Endothelial cell of umbilical vein (primary cell): Measurements from ENCODE around the gene C19orf85. TPM values are rescaled to one million over a fixed set of nuclear protein-coding genes. Genes with fewer than 3 reads are reported as not detected.

ENCODE experiments used
- BruUV-seq: library from RNA; stranded (reverse); fragments of 400-500 nt; replicated peaks from 2 replicates; lab custom pipeline; 2021; lab: Mats Ljungman, UMichigan
- CTCF ChIA-PET: fragments of 300-600, 350-600 bp; sonication (Branson Sonifier 250); formaldehyde crosslinking; loops from one replicate; lab custom pipeline; 2021; ENCODE audit warnings: antibody characterized with exemption, inconsistent platforms; lab: Charles Lee
- POLR2A ChIA-PET: fragments of 300-600, 350-600 bp; sonication (Branson Sonifier 250); formaldehyde crosslinking; loops from one replicate; lab custom pipeline; 2021; ENCODE audit warnings: antibody characterized with exemption, inconsistent platforms; lab: Charles Lee
- DNase-seq: peaks from one replicate; pipeline ENCODE4 v3.0.0-alpha.2; 2011; ENCODE audit warnings: low read depth, low spot score
- FAIRE-seq: peaks from 2 replicates; lab custom pipeline; 2011; peaks lifted over from hg19 to GRCh38; lab: Jason Lieb, UNC
- H2AFZ ChIP-seq: 2 replicates; pipeline ENCODE4 v1.6.0; 2012; ENCODE audit warnings: low read depth, low read length, control low read depth, inconsistent platforms
- H3K27ac ChIP-seq: 2 replicates; pipeline ENCODE4 v1.5.1; 2011; ENCODE audit warnings: low read depth, mild to moderate bottlenecking, control low read depth, low read length, moderate library complexity; ENCODE audit not compliant: insufficient read depth
- H3K27me3 ChIP-seq, 2 experiments: 2 replicates each; pipeline versions ENCODE4 v1.6.0 to v1.6.1; 2011; ENCODE audit warnings: low read length in 2 of 2, mixed read lengths in 1 of 2; ENCODE audit not compliant: control insufficient read depth in 2 of 2, insufficient read depth in 2 of 2
- H3K36me3 ChIP-seq, 2 experiments: 2 replicates in 1 of 2; 3 replicates in 1 of 2; pipeline ENCODE4 v1.5.1; 2011; ENCODE audit warnings: low read length in 2 of 2, mild to moderate bottlenecking in 1 of 2, moderate library complexity in 1 of 2; ENCODE audit not compliant: control insufficient read depth in 2 of 2, insufficient read depth in 2 of 2; ENCODE audit errors: extremely low read depth in 1 of 2
- H3K4me1 ChIP-seq: 3 replicates; pipeline ENCODE4 v1.5.1; 2011; ENCODE audit warnings: mild to moderate bottlenecking, low read length; ENCODE audit not compliant: control insufficient read depth, insufficient read depth; ENCODE audit errors: extremely low read depth
- H3K4me2 ChIP-seq: 2 replicates; pipeline ENCODE4 v1.6.1; 2011; ENCODE audit warnings: low read length, control low read depth, mixed read lengths; ENCODE audit not compliant: insufficient read depth
- H3K4me3 ChIP-seq, 3 experiments: fragments of 200-600 bp in 1 of 3; sonication (generic), shearing (Covaris generic) in 1 of 3; replicated peaks in 1 of 3; 2 replicates each; pipeline ENCODE4 v1.5.1; 2011 to 2016; ENCODE audit warnings: control low read depth in 3 of 3, low read length in 3 of 3, mild to moderate bottlenecking in 2 of 3, inconsistent platforms in 1 of 3, low read depth in 1 of 3, moderate library complexity in 1 of 3; ENCODE audit not compliant: insufficient read depth in 1 of 3
- H3K79me2 ChIP-seq: 2 replicates; pipeline ENCODE4 v1.6.0; 2012; ENCODE audit warnings: low read length, inconsistent platforms; ENCODE audit not compliant: control insufficient read depth, insufficient read depth
- H3K9ac ChIP-seq: replicated peaks from 2 replicates; pipeline ENCODE3; 2011; ENCODE audit warnings: low read length, control low read depth; ENCODE audit not compliant: insufficient read depth; ENCODE audit errors: extremely low read depth
- H3K9me1 ChIP-seq: replicated peaks from 3 replicates; pipeline ENCODE4 v1.6.0; 2011; ENCODE audit warnings: mild to moderate bottlenecking, low read length; ENCODE audit not compliant: control insufficient read depth, insufficient read depth; ENCODE audit errors: extremely low read depth
- H3K9me3 ChIP-seq: replicated peaks from 2 replicates; pipeline ENCODE4 v1.5.1; 2012; ENCODE audit warnings: low read length, inconsistent platforms; ENCODE audit not compliant: control insufficient read depth, insufficient read depth
- H4K20me1 ChIP-seq: replicated peaks from 2 replicates; pipeline ENCODE3; 2011; ENCODE audit warnings: mild to moderate bottlenecking, low read length; ENCODE audit not compliant: control insufficient read depth, insufficient read depth; ENCODE audit errors: extremely low read depth
- CTCF ChIP-seq, 2 donors: IDR thresholded peaks; 1 replicate in 1 of 2; 2 replicates in 1 of 2; pipeline ENCODE4 v1.5.1; 2011; ENCODE audit warnings: low read length in 2 of 2, mild to moderate bottlenecking in 2 of 2, moderate library complexity in 2 of 2, control low read depth in 1 of 2, inconsistent platforms in 1 of 2, low read depth in 1 of 2; ENCODE audit not compliant: insufficient read depth in 1 of 2; ENCODE audit errors: extremely low read depth in 1 of 2
- EZH2 ChIP-seq: IDR thresholded peaks from 2 replicates; pipeline ENCODE4 v1.6.1; 2012; ENCODE audit warnings: borderline replicate concordance, low read depth, mild to moderate bottlenecking, moderate library complexity, low read length, inconsistent platforms; ENCODE audit not compliant: severe bottlenecking
- FOS ChIP-seq: IDR thresholded peaks from 2 replicates; pipeline ENCODE4 v1.6.1; 2011; ENCODE audit warnings: mild to moderate bottlenecking, low read length, moderate library complexity, borderline replicate concordance; ENCODE audit not compliant: insufficient read depth
- GATA2 ChIP-seq: IDR thresholded peaks from 2 replicates; pipeline ENCODE4 v1.7.0; 2011; ENCODE audit warnings: low read depth, mild to moderate bottlenecking, moderate library complexity, mixed read lengths, low read length; ENCODE audit not compliant: insufficient read length, insufficient read depth
- JUN ChIP-seq: IDR thresholded peaks from 2 replicates; pipeline ENCODE4 v1.6.1; 2011; ENCODE audit warnings: borderline replicate concordance, low read depth; ENCODE audit not compliant: insufficient read length, insufficient read depth
- MAX ChIP-seq: IDR thresholded peaks from 2 replicates; pipeline ENCODE4 v1.6.1; 2011; ENCODE audit not compliant: insufficient read depth, insufficient read length
- MYC ChIP-seq: IDR thresholded peaks from one replicate; pipeline ENCODE4 v1.6.1; 2011; ENCODE audit warnings: mild to moderate bottlenecking, low read depth, low read length
- POLR2A ChIP-seq: IDR thresholded peaks from 2 replicates; pipeline ENCODE4 v1.6.1; 2012; ENCODE audit warnings: low read depth, mild to moderate bottlenecking, control low read depth, low read length
- POLR2AphosphoS5 ChIP-seq: IDR thresholded peaks from 2 replicates; pipeline ENCODE4 v1.6.1; 2012; ENCODE audit warnings: low read depth, mild to moderate bottlenecking, control low read depth, low read length, moderate library complexity; ENCODE audit not compliant: insufficient read depth
- dilution Hi-C: fragments of 300-500 bp; cut with MboI; formaldehyde crosslinking; loops from one replicate; pipeline ENCODE4 v1.15.0; 2019; ENCODE audit warnings: low sequenced_read_pairs; ENCODE audit not compliant: extremely low pct_ligation_motif_present
- intact Hi-C: fragments of 100-400 bp; cut with micrococcal nuclease; formaldehyde crosslinking; loops from one replicate; pipeline ENCODE4 v1.10.0; 2022
- polyA plus RNA-seq, 4 experiments: library from polyadenylated mRNA; depleted of rRNA in 3 of 4; stranded (reverse) in 3 of 4; unstranded in 1 of 4; fragments of >200 nt; gene quantifications; 2 replicates each; pipeline versions ENCODE4 v1.2.1 to v1.2.3, GENCODE V29; 2011 to 2012; ENCODE audit warnings: missing spikeins in 1 of 4
- total RNA-seq: library from RNA; stranded (reverse); gene quantifications from 2 replicates; pipeline ENCODE4 v1.2.3, GENCODE V29; 2021

The C19orf85 gene
- total and polyA plus RNA-seq, 2 donors (not counting 3 experiments of a cell fraction or from before 2014, with no cell fraction given) = not detected

GRCh38 chr19:55461974-55462626, 2.5 kb downstream of the C19orf85 start:
- BruUV-seq = no TSS peak
- no peaks in the 10 kb centered on the region for H4K20me1 ChIP-seq
- ChIA-PET POLR2A (interaction anchor here (1.0 to 1.1 kb wide), 3 partner anchors 14 to 54 kb away, joined by 4 to 6 read pairs (median 4); partner anchors contain the start of genes UBE2S and ZNF628), CTCF (interaction anchor here (0.6 to 1.5 kb wide), 7 partner anchors 9 to 326 kb away, joined by 3 to 21 read pairs (median 4); no protein-coding TSS in a partner anchor)
- no peak for TF ChIP-seq MYC
- TF ChIP-seq POLR2AphosphoS5 = no peak
- no peak for TF ChIP-seq FOS
- no peak for TF ChIP-seq GATA2
- TF ChIP-seq EZH2 = no peak
- TF ChIP-seq MAX = no peak
- TF ChIP-seq JUN = no peak
- TF ChIP-seq CTCF (IDR thresholded peaks at IDR 0.05; ENCODE audit: extremely low read depth in 1 of 2, insufficient read depth in 1 of 2, low read depth in 1 of 2, low read length in 2 of 2) = peak in 1 of 2 donors; percentile 1
- peak; percentile 77 for TF ChIP-seq POLR2A
- H3K4me3 ChIP-seq = peak overlapping the region; percentile 13 to 55 (median 52)
- FAIRE-seq (no peak), DNase-seq (peak; percentile 57)
- peaks cover 13% of the 10 kb centered on the region for H3K4me1 ChIP-seq
- peak overlapping the region; percentile 40 for H3K9ac ChIP-seq
- no peaks in the 10 kb centered on the region for H3K9me3 ChIP-seq
- H3K27ac ChIP-seq = peak overlapping the region; percentile 14
- dilution Hi-C loops = no loop called here
- H3K79me2 ChIP-seq = no peaks in the 10 kb centered on the region
- H3K36me3 ChIP-seq = no peaks in the 10 kb centered on the region
- H3K9me1 ChIP-seq = no peaks in the 10 kb centered on the region
- intact Hi-C loops = loop anchor here (1.0 to 5.0 kb wide), 5 partner anchors 14 to 162 kb away; partner anchors contain the start of genes RPL28, TMEM238, ZNF628 and ZNF784
- peak overlapping the region; percentile 84 for H3K4me2 ChIP-seq
- peak overlapping the region; percentile 61 for H2AFZ ChIP-seq
- no peaks in the 10 kb centered on the region for H3K27me3 ChIP-seq
